OCI-LY1 (cell line): Measurements from ENCODE around the gene HMGXB3.

Experiments used
- H2AFZ ChIP-seq: fragments of 200-600 bp; sonication (generic), shearing (Covaris generic); 2 replicates; pipeline ENCODE4 v1.6.0; 2014; ENCODE audit warnings: antibody characterized with exemption, mild to moderate bottlenecking, low read length
- H3F3A ChIP-seq: fragments of 200-600 bp; sonication (generic), shearing (Covaris generic); 2 replicates; pipeline ENCODE4 v1.6.0; 2014; ENCODE audit warnings: mild to moderate bottlenecking, antibody characterized with exemption, low read length, moderate library complexity; ENCODE audit not compliant: insufficient read depth
- H3K27ac ChIP-seq: fragments of 200-600 bp; sonication (generic); 2 replicates; pipeline ENCODE4 v1.5.1; 2014; ENCODE audit warnings: low read length, mixed run types, mild to moderate bottlenecking, low read depth; ENCODE audit not compliant: poor library complexity, severe bottlenecking
- H3K27me3 ChIP-seq: fragments of 200-600 bp; sonication (generic); 2 replicates; pipeline ENCODE4 v1.6.0; 2014; ENCODE audit warnings: antibody characterized with exemption, mild to moderate bottlenecking, low read length, moderate library complexity; ENCODE audit not compliant: insufficient read depth
- H3K36me3 ChIP-seq: fragments of 200-600 bp; sonication (generic); 2 replicates; pipeline ENCODE4 v1.6.1; 2014; ENCODE audit warnings: mild to moderate bottlenecking, antibody characterized with exemption, low read length, moderate library complexity, mixed read lengths; ENCODE audit not compliant: insufficient read depth
- H3K4me1 ChIP-seq: fragments of 200-600 bp; sonication (generic); 2 replicates; pipeline ENCODE4 v1.5.1; 2014; ENCODE audit warnings: mild to moderate bottlenecking, low read length, moderate library complexity; ENCODE audit not compliant: insufficient read depth, severe bottlenecking
- H3K4me2 ChIP-seq: fragments of 200-600 bp; sonication (generic), shearing (Covaris generic); 2 replicates; pipeline ENCODE4 v1.6.1; 2014; ENCODE audit warnings: low read length
- H3K4me3 ChIP-seq: fragments of 200-600 bp; sonication (generic); 2 replicates; pipeline ENCODE4 v1.5.1; 2014; ENCODE audit warnings: low read length, low read depth, mild to moderate bottlenecking, mixed read lengths; ENCODE audit not compliant: poor library complexity, severe bottlenecking
- H3K79me2 ChIP-seq: fragments of 200-600 bp; shearing (Covaris generic); 2 replicates; pipeline ENCODE4 v1.6.1; 2016; ENCODE audit warnings: mixed run types, low read length, mixed read lengths; ENCODE audit not compliant: insufficient read depth
- H3K9ac ChIP-seq: fragments of 200-600 bp; sonication (generic), shearing (Covaris generic); 2 replicates; pipeline ENCODE4 v1.6.1; 2014; ENCODE audit warnings: mild to moderate bottlenecking, low read length, mixed read lengths
- H3K9me2 ChIP-seq: fragments of 200-600 bp; sonication (generic), shearing (Covaris generic); 2 replicates; pipeline ENCODE4 v1.6.1; 2014; ENCODE audit warnings: low read depth, mild to moderate bottlenecking, low read length, mixed read lengths
- H3K9me3 ChIP-seq: fragments of 200-600 bp; shearing (Covaris generic); 2 replicates; pipeline ENCODE4 v1.6.1; 2014; ENCODE audit warnings: low read length, mixed read lengths
- H4K20me1 ChIP-seq: fragments of 200-600 bp; sonication (generic), shearing (Covaris generic); 2 replicates; pipeline ENCODE4 v1.6.0; 2016; ENCODE audit warnings: mild to moderate bottlenecking, low read length; ENCODE audit not compliant: insufficient read depth
- EZH2 ChIP-seq: fragments of 200-600 bp; sonication (generic), shearing (Covaris generic); IDR thresholded peaks from 2 replicates; pipeline ENCODE4 v1.8.0; 2017; ENCODE audit warnings: borderline replicate concordance, mixed run types, mild to moderate bottlenecking, antibody characterized with exemption, low read length, moderate library complexity, mixed read lengths
- TF ChIP-seq, protein P1 (sequence below): fragments of 200-600 bp; sonication (generic), shearing (Covaris generic); IDR thresholded peaks from 2 replicates; pipeline ENCODE4 v1.5.1; 2017; ENCODE audit warnings: mild to moderate bottlenecking, antibody characterized with exemption, low read length, moderate library complexity, mixed read lengths

HMGXB3 gene

DNA sequence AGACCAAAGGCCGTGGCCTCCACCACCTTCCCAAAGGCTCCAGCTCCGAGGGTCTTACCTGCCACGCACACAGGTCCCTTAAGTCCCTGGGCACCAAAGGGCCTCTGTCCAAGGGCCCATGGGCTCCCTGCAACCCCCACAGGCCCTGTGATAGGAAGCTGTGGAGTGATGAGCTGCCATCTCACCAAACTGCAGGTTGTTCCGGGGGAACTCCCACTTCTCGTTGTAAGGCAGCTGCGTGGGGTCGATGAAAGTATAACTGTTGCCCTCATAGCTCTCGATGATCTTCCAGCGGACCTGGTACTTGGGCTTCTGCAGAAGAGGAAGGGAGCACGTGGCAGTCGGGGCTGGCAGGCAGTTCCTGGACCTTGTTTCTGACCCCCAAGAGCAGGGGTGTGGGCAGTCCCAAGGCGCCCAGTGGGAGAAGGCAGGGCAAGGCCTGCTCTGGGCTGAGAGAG is 61.0 kb downstream of the HMGXB3 start:
- Histone ChIP-seq H3K9me2 (no peaks in the 10 kb centered on the region), H4K20me1 (no peaks in the 10 kb centered on the region), H3K79me2 (no peaks in the 10 kb centered on the region), H3K4me2 (no peak overlapping the region), H3K4me1 (no peaks in the 10 kb centered on the region), H3K4me3 (no peak overlapping the region), H3F3A (no peaks in the 10 kb centered on the region), H3K36me3 (no peaks in the 10 kb centered on the region), H2AFZ (no peak overlapping the region), H3K9me3 (no peaks in the 10 kb centered on the region), H3K27ac (no peak overlapping the region), H3K27me3 (peaks cover 9% of the 10 kb centered on the region; the same call in 1 of the 2 replicates), H3K9ac (no peak overlapping the region)
- TF ChIP-seq, protein P1, sequence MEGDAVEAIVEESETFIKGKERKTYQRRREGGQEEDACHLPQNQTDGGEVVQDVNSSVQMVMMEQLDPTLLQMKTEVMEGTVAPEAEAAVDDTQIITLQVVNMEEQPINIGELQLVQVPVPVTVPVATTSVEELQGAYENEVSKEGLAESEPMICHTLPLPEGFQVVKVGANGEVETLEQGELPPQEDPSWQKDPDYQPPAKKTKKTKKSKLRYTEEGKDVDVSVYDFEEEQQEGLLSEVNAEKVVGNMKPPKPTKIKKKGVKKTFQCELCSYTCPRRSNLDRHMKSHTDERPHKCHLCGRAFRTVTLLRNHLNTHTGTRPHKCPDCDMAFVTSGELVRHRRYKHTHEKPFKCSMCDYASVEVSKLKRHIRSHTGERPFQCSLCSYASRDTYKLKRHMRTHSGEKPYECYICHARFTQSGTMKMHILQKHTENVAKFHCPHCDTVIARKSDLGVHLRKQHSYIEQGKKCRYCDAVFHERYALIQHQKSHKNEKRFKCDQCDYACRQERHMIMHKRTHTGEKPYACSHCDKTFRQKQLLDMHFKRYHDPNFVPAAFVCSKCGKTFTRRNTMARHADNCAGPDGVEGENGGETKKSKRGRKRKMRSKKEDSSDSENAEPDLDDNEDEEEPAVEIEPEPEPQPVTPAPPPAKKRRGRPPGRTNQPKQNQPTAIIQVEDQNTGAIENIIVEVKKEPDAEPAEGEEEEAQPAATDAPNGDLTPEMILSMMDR = no peak
- TF ChIP-seq EZH2 = no peak

DNA sequence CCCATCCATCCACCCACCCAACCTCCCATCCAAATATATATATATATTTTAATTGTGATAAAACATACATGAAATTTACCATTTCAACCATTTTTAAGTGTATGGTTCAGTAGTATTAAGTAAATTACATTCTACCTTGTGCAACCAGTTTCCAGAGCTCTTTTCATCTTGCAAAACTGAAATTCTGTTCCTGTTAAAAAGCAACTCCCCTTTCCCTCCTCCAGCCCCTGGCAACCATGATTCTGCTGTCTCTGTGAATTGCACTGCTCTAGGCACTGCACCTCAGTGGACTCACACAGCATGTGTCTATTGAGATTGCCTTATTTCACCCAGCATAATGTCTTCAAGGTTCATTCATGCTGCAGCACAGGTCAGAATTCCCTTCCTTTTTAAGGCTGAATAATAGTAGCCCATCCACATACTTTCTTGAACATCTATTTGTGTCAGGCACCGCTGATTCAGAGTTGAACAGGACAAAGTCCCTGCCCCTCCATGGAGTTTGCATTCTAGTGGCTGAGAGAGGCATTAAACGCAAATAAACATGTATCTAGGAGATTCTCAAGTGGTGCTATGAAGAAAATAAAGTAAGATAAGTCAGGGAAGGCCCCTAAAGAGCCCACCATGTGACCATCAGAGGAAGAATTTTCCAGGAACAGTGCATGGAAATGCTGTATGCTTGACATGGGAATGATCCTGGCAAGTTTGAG is 61.8 kb downstream of the HMGXB3 start:
- H3K9ac ChIP-seq = no peak overlapping the region
- H3K9me3 ChIP-seq = no peaks in the 10 kb centered on the region
- H3K79me2 ChIP-seq = no peaks in the 10 kb centered on the region
- H3K9me2 ChIP-seq = no peaks in the 10 kb centered on the region
- peaks cover 9% of the 10 kb centered on the region; the same call in 1 of the 2 replicates for H3K27me3 ChIP-seq
- no peaks in the 10 kb centered on the region for H3K36me3 ChIP-seq
- H3K4me2 ChIP-seq = no peak overlapping the region
- H3K4me1 ChIP-seq = no peaks in the 10 kb centered on the region
- H3K27ac ChIP-seq = no peak overlapping the region
- H3K4me3 ChIP-seq = no peak overlapping the region
- no peaks in the 10 kb centered on the region for H3F3A ChIP-seq
- TF ChIP-seq EZH2 = no peak
- TF ChIP-seq, protein P1 = no peak
- no peak overlapping the region for H2AFZ ChIP-seq
- H4K20me1 ChIP-seq = no peaks in the 10 kb centered on the region

DNA sequence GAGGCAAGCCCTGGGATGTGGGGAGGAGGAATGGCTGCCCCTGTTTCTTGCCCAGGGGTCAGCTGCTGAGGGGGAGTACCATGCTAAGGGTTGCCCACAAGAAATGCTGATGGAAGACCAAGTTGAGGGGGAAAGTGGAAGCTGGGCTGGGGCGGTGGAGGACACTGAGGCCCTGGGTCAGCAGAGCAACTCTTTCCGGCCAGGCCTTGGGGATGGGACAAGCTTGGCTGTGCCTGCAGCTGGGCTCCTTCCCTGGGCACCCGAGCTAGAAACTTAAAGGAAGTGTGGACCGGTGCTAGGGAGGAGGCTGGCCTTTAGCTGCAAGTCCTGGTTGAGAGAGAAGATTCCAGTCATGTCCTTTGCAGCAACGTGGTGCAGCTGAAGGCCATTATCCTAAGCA is 63.1 kb downstream of the HMGXB3 start:
- Histone ChIP-seq H3F3A (no peaks in the 10 kb centered on the region), H3K79me2 (no peaks in the 10 kb centered on the region), H3K9me2 (no peaks in the 10 kb centered on the region), H2AFZ (no peak overlapping the region), H3K36me3 (no peaks in the 10 kb centered on the region), H3K4me2 (no peak overlapping the region), H3K27me3 (peaks cover 9% of the 10 kb centered on the region; the same call in 1 of the 2 replicates), H4K20me1 (no peaks in the 10 kb centered on the region), H3K4me3 (no peak overlapping the region), H3K4me1 (no peaks in the 10 kb centered on the region), H3K9ac (no peak overlapping the region), H3K27ac (no peak overlapping the region), H3K9me3 (no peaks in the 10 kb centered on the region)
- TF ChIP-seq, protein P1 = no peak
- no peak for TF ChIP-seq EZH2
